ENCODE results near the gene C2orf78.

GRCh38 chr2:73821227-73821626 lies 37.2 kb downstream of the C2orf78 start:
- TF ChIP-seq CTCF (IDR thresholded peaks at IDR 0.05) (no peak), POLR2A (IDR thresholded peaks at IDR 0.05) (no peak)

Data from thyroid gland (tissue), 4 donors.